ENCODE measurements around the gene ATP1A4.

ATP1A4 gene

GRCh38 chr1:160179336-160179735, 27.9 kb downstream of the ATP1A4 start:
- Mint-ChIP-seq H3K27ac (no peak overlapping the region), H3K9me3 (no peaks in the 10 kb centered on the region), H3K4me1 (peaks cover 7% of the 10 kb centered on the region), H3K36me3 (ENCODE audit: low read depth) (no peaks in the 10 kb centered on the region), H3K27me3 (ENCODE audit: low read depth) (peaks cover 10% of the 10 kb centered on the region), H3K4me3 (no peak overlapping the region)
- no peak for TF ChIP-seq CTCF (IDR thresholded peaks at IDR 0.05; ENCODE audit: unreplicated experiment in 3 of 3)

DNA sequence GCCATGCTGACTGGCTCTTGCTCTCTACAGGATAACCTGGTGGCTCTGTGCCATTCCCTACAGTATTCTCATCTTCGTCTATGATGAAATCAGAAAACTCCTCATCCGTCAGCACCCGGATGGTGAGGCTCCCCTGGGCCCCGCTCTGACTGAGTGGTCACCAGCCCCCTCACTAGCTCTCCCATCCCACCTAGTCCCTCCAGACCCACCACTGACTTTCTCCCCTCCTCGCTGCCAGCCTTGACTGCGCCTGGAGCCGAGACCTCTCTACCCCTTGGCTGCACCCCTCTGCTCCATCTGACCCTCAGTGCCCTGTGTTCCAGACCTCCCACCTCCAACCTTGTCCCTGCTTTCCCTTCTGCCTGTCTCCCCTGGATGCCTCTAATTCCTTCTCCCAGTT, 34.8 kb downstream of the ATP1A4 start:
- no peak for TF ChIP-seq CTCF (IDR thresholded peaks at IDR 0.05; ENCODE audit: unreplicated experiment in 3 of 3)
- Mint-ChIP-seq H3K4me1 (peaks cover 22% of the 10 kb centered on the region), H3K36me3 (ENCODE audit: low read depth) (no peaks in the 10 kb centered on the region), H3K27ac (no peak overlapping the region), H3K4me3 (no peak overlapping the region), H3K9me3 (no peaks in the 10 kb centered on the region), H3K27me3 (ENCODE audit: low read depth) (peaks cover 11% of the 10 kb centered on the region)

GRCh38 chr1:160186729-160187128, 35.3 kb downstream of the ATP1A4 start:
- TF ChIP-seq CTCF (IDR thresholded peaks at IDR 0.05; ENCODE audit: unreplicated experiment in 3 of 3) = no peak
- Mint-ChIP-seq H3K4me1 (peaks cover 22% of the 10 kb centered on the region), H3K4me3 (no peak overlapping the region), H3K27me3 (ENCODE audit: low read depth) (peaks cover 11% of the 10 kb centered on the region), H3K9me3 (no peaks in the 10 kb centered on the region), H3K27ac (no peak overlapping the region), H3K36me3 (ENCODE audit: low read depth) (no peaks in the 10 kb centered on the region)

GRCh38 chr1:160187407-160187806, 36.0 kb downstream of the ATP1A4 start:
- H3K27me3 Mint-ChIP-seq (ENCODE audit: low read depth) = peaks cover 11% of the 10 kb centered on the region
- H3K36me3 Mint-ChIP-seq (ENCODE audit: low read depth) = no peaks in the 10 kb centered on the region
- TF ChIP-seq CTCF (IDR thresholded peaks at IDR 0.05; ENCODE audit: unreplicated experiment in 3 of 3) = no peak
- H3K27ac Mint-ChIP-seq = no peak overlapping the region
- peaks cover 23% of the 10 kb centered on the region for H3K4me1 Mint-ChIP-seq
- no peaks in the 10 kb centered on the region for H3K9me3 Mint-ChIP-seq
- H3K4me3 Mint-ChIP-seq = no peak overlapping the region

GRCh38 chr1:160188341-160188740, 36.9 kb downstream of the ATP1A4 start:
- peaks cover 26% of the 10 kb centered on the region for H3K4me1 Mint-ChIP-seq
- no peaks in the 10 kb centered on the region for H3K9me3 Mint-ChIP-seq
- H3K4me3 Mint-ChIP-seq = no peak overlapping the region
- H3K36me3 Mint-ChIP-seq (ENCODE audit: low read depth) = no peaks in the 10 kb centered on the region
- H3K27me3 Mint-ChIP-seq (ENCODE audit: low read depth) = peaks cover 11% of the 10 kb centered on the region
- TF ChIP-seq CTCF (IDR thresholded peaks at IDR 0.05; ENCODE audit: unreplicated experiment in 3 of 3) = no peak
- peak overlapping the region in 1 of 3 experiments; percentile 8 for H3K27ac Mint-ChIP-seq

Measured in nephron (organoid).